ENCODE measurements around the gene PRR5L.

PRR5L gene

DNA sequence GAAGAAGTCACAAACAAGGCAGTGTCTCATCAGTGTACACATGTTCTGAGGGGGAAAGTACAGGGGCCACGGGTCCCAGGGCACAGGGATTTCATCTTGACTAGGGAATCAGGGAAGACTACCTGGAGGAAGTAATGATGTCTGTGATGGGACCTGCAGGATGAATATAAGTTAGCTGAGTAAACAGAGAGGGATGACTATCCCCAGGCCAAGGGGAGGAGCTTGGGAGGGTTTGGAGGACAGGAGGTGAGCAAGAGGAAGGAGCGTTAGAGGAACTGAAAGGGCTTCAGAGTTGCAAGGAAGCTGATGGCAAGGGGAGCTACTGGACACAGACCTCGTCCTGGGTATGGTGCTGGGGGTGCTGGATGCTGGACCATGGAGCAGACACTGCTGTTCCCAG is 157.6 kb downstream of the PRR5L start:
- no peak for ATAC-seq (ENCODE audit: low read depth)
- peaks cover 14% of the 10 kb centered on the region for H3K4me1 Mint-ChIP-seq
- no peaks in the 10 kb centered on the region for H3K27me3 Mint-ChIP-seq
- no peak overlapping the region for H3K4me3 Mint-ChIP-seq
- DNase-seq (ENCODE audit: low spot score in 2 of 2) = no peak
- no peaks in the 10 kb centered on the region for H3K9me3 Mint-ChIP-seq
- H3K27ac Mint-ChIP-seq = no peak overlapping the region
- H3K36me3 Mint-ChIP-seq = peaks cover 3% of the 10 kb centered on the region

DNA sequence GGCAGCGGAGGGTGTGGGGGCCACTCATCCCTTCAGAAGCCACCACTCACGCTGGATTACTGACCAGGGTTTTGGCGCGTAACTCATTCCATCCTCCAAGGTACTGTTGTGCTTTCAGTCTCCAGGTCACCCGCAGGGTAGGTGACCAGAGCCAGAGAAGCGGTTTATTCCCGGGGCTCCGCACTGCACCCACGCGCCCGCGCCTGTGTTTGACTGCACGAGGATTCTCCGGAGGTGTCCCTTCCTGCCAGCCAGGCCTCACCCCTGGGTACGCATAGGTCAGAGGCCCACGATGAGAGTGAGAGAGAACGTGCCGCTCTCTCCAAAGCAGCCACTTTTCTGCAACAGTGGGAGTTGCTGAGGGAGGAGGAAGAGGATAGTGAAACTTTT is 158.5 kb downstream of the PRR5L start:
- DNase-seq (ENCODE audit: low spot score in 2 of 2) = no peak
- no peaks in the 10 kb centered on the region for H3K9me3 Mint-ChIP-seq
- peaks cover 14% of the 10 kb centered on the region for H3K4me1 Mint-ChIP-seq
- ATAC-seq (ENCODE audit: low read depth) = no peak
- H3K4me3 Mint-ChIP-seq = no peak overlapping the region
- no peak overlapping the region for H3K27ac Mint-ChIP-seq
- H3K27me3 Mint-ChIP-seq = no peaks in the 10 kb centered on the region
- peaks cover 3% of the 10 kb centered on the region for H3K36me3 Mint-ChIP-seq

DNA sequence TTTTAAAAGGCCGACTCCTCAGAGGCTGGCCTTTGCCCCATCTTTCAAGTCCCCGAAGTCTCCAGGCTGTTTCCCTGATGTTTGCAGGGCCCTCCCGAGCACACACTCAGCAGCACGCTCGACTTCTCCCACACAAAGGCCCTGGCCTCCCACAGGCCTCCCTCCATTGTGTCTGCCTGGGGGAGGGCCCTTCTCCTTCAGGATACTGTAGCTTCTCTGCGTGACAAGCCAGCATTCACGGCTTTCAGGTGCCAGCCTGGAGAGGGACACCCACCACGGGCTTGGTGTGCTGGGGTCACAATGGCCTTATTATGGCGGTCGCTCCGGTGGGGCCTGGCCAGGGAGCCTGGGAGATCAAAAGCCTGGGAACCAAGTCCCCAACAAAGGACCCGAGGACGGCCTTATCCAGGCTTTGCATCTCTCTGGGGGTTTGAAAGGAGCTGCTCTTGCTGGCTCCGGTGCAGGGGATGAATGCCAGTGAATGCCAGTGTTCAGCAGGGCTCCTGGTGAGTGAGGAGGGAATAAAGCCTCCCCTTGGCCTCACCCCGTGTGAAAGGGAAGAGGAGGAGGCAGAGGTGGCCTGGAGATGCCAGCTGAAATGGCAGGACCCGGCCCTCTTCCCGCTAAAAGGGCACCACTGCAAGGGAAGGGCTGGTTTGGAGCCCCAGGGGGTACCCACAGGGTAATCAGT is 159.0 kb downstream of the PRR5L start:
- no peak for ATAC-seq (ENCODE audit: low read depth)
- no peaks in the 10 kb centered on the region for H3K9me3 Mint-ChIP-seq
- H3K4me1 Mint-ChIP-seq = peaks cover 9% of the 10 kb centered on the region
- no peaks in the 10 kb centered on the region for H3K36me3 Mint-ChIP-seq
- no peak overlapping the region for H3K27ac Mint-ChIP-seq
- no peak for DNase-seq (ENCODE audit: low spot score in 2 of 2)
- H3K4me3 Mint-ChIP-seq = no peak overlapping the region
- no peaks in the 10 kb centered on the region for H3K27me3 Mint-ChIP-seq

DNA sequence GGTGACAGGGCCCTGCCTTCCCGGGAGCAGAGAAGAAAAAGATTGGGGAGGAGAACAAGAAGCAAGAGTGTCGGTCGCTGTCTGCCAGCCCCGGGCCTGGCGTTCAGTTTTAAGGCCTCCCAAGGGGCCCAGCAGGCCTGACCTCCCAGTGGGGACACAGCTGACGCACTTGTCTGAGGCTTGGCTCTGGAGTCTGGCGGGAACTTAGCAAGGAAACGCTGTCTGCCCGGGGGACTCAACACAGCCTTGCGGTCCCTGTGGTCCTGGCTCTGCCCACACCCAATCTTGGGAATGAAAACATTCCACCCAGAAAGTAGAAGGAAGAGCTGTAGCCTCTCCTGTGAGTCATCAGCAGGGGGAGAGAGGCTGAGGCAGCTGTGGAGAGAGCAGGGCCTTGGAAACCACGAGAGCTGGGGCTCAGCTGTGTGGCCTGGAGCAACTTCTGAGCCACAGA is 159.6 kb downstream of the PRR5L start:
- DNase-seq (ENCODE audit: low spot score in 2 of 2) = no peak
- no peak overlapping the region for H3K4me3 Mint-ChIP-seq
- peaks cover 5% of the 10 kb centered on the region for H3K4me1 Mint-ChIP-seq
- no peaks in the 10 kb centered on the region for H3K36me3 Mint-ChIP-seq
- H3K27me3 Mint-ChIP-seq = no peaks in the 10 kb centered on the region
- no peak for ATAC-seq (ENCODE audit: low read depth)
- no peak overlapping the region for H3K27ac Mint-ChIP-seq
- H3K9me3 Mint-ChIP-seq = no peaks in the 10 kb centered on the region

DNA sequence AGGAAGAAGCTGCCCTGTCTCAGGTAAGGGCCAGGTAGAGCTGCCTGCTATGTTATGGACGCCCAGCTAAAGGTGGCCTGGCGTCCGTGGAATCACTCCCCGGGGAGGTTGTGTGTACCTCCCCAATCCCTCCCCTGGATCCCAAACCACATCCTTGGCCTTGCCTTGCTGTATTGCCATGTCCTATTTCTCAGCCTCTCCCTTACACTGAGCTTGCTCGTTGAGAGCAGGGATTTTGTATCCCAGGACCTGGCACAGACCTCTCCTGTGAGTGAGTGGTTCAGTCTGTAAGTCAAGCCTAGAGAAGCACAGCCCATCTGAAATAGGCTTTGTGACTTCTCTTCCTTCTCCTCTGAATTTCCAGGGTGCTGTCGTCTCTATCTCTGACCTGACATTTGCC is 160.1 kb downstream of the PRR5L start:
- ATAC-seq (ENCODE audit: low read depth) = no peak
- no peaks in the 10 kb centered on the region for H3K27me3 Mint-ChIP-seq
- no peak overlapping the region for H3K27ac Mint-ChIP-seq
- no peaks in the 10 kb centered on the region for H3K36me3 Mint-ChIP-seq
- no peak overlapping the region for H3K4me3 Mint-ChIP-seq
- H3K9me3 Mint-ChIP-seq = no peaks in the 10 kb centered on the region
- no peak for DNase-seq (ENCODE audit: low spot score in 2 of 2)
- peaks cover 5% of the 10 kb centered on the region for H3K4me1 Mint-ChIP-seq

DNA sequence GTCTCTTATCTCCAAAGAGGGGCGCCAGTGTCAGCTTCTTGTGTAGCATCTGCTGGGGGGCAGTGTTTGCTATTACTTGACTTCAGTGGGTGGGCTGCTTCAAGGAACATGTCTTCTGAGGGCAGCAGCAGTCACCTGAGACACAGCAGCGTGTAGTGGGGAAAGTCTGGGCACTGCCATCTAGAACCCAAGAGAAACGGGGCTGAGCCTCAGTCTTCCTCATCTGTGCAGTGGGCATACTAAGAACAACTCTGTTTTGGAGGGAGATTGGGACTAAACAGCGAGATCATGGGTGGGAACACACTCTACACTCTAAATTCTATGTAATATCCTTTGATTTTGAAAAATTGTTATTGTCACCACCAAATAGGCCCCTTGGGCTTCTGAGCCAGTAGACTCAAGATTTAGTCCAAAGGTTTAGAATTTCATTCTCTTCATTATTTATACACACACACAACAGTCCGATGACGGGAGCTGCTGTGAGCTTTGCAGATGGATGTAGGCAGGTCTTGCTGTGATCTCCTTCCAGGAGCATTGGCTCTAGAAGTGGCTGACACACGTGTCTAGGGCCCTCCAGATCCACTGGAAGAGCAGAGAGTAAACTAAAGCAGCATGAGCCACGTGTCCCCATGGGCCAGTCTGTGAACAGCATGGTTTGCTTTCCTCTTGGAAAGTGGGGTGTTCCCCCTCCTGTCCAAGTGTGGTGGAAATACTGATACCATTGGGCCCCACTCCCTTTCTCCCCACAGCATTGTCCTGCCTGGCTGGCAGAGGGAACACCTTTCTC is 162.2 kb downstream of the PRR5L start:
- no peak overlapping the region for H3K4me3 Mint-ChIP-seq
- no peak for ATAC-seq (ENCODE audit: low read depth)

DNA sequence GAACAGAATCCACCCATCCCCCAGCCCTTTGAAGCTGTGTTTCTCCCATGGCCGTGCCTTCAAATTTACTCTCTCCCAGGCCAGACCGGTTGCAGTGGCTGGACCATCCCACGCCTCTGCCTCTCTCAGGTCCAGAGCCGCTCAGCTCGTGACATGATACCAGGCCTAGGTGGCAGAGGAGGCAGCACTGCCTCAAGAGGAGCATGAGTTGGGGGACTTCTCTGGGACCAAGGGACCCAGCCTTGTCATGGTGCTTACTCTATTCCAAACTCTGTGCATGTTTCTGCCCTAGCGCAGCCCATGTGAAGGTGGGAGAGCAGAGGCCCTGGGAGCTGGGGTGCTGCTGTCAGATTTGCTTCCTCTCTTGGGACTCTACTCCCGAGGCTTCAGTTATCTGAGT is 163.0 kb downstream of the PRR5L start:
- ATAC-seq (ENCODE audit: low read depth) (no peak), DNase-seq (ENCODE audit: low spot score in 2 of 2) (no peak)
- no peak overlapping the region for H3K27ac Mint-ChIP-seq
- H3K36me3 Mint-ChIP-seq = no peaks in the 10 kb centered on the region
- no peaks in the 10 kb centered on the region for H3K4me1 Mint-ChIP-seq
- H3K9me3 Mint-ChIP-seq = no peaks in the 10 kb centered on the region
- no peaks in the 10 kb centered on the region for H3K27me3 Mint-ChIP-seq
- no peak overlapping the region for H3K4me3 Mint-ChIP-seq

More for the DNA sequence above, 162.2 kb downstream of the PRR5L start:
- Mint-ChIP-seq H3K27me3 (no peaks in the 10 kb centered on the region), H3K4me1 (peaks cover 5% of the 10 kb centered on the region), H3K27ac (no peak overlapping the region), H3K36me3 (no peaks in the 10 kb centered on the region), H3K9me3 (no peaks in the 10 kb centered on the region)
- no peak for DNase-seq (ENCODE audit: low spot score in 2 of 2)

DNA sequence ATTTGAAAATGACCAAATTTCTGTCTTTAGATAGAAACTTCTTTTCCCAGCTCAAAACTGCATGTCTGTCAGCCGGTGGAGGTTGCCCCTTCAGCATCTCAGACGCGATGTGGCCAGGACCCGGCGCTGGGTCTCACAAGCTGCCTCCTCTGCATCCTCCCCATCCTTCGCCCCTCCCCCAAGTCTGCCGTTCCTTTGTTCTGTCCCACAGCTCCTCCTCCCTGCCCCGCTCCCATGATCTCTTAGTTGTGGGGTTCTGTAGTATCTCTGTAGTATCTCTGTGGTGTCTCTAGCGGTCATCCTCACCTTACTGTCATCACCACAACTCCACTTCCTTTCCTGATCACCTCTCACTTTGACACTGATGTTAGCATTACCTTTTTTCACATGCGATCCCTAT is 164.1 kb downstream of the PRR5L start:
- H3K27me3 Mint-ChIP-seq = no peaks in the 10 kb centered on the region
- no peak for DNase-seq (ENCODE audit: low spot score in 2 of 2)

DNA sequence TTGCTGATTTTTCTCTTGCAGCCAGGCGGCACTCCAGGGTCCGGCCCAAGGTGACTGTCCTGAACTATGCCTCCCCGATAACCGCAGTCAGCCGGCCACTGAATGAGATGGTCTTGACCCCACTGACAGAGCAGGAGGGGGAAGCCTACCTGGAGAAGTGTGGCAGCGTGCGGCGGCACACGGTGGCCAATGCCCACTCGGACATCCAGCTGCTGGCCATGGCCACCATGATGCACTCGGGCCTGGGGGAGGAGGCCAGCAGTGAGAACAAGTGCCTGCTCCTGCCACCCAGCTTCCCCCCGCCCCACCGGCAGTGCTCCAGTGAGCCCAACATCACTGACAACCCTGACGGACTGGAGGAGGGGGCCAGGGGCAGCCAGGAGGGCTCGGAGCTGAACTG is 166.2 kb downstream of the PRR5L start:
- ATAC-seq (ENCODE audit: low read depth) (no peak), DNase-seq (ENCODE audit: low spot score in 2 of 2) (no peak)
- H3K4me3 Mint-ChIP-seq = no peak overlapping the region
- peaks cover 7% of the 10 kb centered on the region for H3K27me3 Mint-ChIP-seq
- H3K9me3 Mint-ChIP-seq = no peaks in the 10 kb centered on the region
- H3K36me3 Mint-ChIP-seq = peaks cover 1% of the 10 kb centered on the region
- H3K27ac Mint-ChIP-seq = no peak overlapping the region
- H3K4me1 Mint-ChIP-seq = no peaks in the 10 kb centered on the region

More for the DNA sequence above, 164.1 kb downstream of the PRR5L start:
- Mint-ChIP-seq H3K36me3 (no peaks in the 10 kb centered on the region), H3K4me1 (no peaks in the 10 kb centered on the region), H3K27ac (no peak overlapping the region), H3K9me3 (no peaks in the 10 kb centered on the region), H3K4me3 (no peak overlapping the region)
- no peak for ATAC-seq (ENCODE audit: low read depth)

DNA sequence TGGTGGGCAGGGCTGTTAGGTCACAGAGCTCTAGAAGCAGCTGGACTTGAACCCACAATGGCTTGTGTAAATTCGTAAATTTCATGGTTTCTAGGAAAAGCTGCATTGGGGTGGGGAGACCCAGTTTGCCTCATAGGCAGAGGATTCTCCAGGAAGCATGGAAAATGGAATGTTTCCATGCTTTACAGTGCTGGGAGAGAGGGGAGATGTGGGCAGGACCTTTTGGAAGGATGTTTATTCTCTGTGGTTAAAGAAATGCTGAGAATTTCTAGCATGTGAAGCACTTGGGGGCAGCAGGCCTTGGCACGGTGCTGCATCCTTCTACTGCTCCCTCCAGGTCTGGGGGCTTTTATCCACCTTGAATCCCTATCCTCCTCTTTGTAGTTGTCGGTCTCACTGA is 167.7 kb downstream of the PRR5L start:
- DNase-seq (ENCODE audit: low spot score in 2 of 2) (no peak), ATAC-seq (ENCODE audit: low read depth) (no peak)
- no peak overlapping the region for H3K4me3 Mint-ChIP-seq
- H3K27ac Mint-ChIP-seq = no peak overlapping the region
- peaks cover 3% of the 10 kb centered on the region for H3K36me3 Mint-ChIP-seq
- H3K27me3 Mint-ChIP-seq = peaks cover 8% of the 10 kb centered on the region
- no peaks in the 10 kb centered on the region for H3K9me3 Mint-ChIP-seq
- H3K4me1 Mint-ChIP-seq = no peaks in the 10 kb centered on the region

DNA sequence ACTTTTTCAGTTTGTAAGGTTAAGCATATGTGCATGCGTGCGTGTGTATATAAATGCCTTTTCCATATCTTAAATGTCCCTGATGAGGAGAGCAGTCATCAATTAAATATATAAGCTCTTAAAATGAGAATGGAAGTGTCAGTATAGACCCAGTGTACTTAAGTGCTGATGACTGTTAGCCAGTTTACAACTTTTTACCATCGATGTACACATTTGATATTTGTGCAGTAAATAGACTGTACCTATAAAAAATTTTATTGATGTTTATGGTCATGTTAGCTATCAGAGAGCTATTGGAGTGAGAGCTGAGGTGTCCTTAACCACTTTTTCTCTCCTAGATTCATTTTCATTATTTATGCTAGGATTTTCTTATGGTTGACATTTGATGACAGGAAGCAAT is 168.6 kb downstream of the PRR5L start:
- no peaks in the 10 kb centered on the region for H3K4me1 Mint-ChIP-seq
- H3K27ac Mint-ChIP-seq = no peak overlapping the region
- ATAC-seq (ENCODE audit: low read depth) (no peak), DNase-seq (ENCODE audit: low spot score in 2 of 2) (no peak)
- H3K9me3 Mint-ChIP-seq = no peaks in the 10 kb centered on the region
- H3K4me3 Mint-ChIP-seq = no peak overlapping the region
- H3K27me3 Mint-ChIP-seq = peaks cover 8% of the 10 kb centered on the region
- H3K36me3 Mint-ChIP-seq = peaks cover 3% of the 10 kb centered on the region

DNA sequence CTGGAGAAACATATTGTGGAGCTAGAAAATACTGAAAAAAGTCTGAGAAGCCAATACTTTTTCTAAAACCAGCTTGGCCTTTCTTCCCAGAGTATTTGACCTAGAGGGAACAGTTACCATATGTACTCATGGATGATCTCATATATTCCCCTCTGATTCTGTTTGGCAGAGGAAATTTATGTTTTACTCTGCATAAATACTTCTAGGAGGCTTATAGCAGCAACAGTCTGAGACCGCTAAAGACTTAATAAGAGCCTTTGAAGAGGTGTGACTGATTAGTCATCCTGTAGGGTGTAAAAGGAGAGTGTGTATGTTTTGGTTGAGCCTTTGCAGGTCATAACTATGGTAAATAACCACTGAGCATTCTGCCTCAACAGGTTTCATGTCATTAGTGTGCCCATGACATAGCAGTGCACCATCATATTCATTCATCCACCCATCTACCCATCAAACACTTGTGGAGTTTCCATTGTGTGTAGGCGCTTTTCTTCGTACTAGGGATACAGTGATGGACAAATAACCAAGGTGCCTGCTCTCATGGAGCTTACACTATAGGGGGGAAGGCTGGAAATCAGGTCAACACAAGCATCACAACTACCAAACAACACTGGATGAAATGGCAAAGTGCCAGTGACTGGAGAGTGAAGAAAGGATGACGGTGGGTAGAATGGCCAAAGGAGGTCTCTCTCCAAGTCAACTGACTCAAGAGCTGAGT is 169.5 kb downstream of the PRR5L start:
- H3K27me3 Mint-ChIP-seq = peaks cover 8% of the 10 kb centered on the region

DNA sequence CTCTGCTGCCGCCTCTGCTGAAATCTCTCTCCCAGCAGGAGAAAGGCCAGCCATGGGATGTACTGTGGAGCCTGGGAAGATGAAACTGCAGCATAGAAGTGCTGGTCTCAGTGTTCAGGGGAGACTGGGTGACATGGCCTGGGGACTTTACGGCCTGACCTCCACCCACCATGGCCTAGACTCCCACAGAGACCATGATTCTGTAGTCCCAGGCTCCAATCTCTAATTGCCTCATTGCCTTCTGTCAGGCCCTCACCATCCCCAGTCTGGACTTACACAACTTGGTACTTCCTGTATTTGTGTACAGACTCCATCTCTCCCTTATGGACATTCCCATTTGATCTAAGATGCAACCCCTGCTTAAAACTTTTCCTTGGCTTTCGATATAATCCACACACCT is 170.9 kb downstream of the PRR5L start:
- Mint-ChIP-seq H3K27ac (no peak overlapping the region), H3K36me3 (peaks cover 3% of the 10 kb centered on the region), H3K9me3 (no peaks in the 10 kb centered on the region), H3K27me3 (peaks cover 8% of the 10 kb centered on the region), H3K4me1 (no peaks in the 10 kb centered on the region), H3K4me3 (no peak overlapping the region)
- no peak for ATAC-seq (ENCODE audit: low read depth)
- no peak for DNase-seq (ENCODE audit: low spot score in 2 of 2)

More for the DNA sequence above, 169.5 kb downstream of the PRR5L start:
- Mint-ChIP-seq H3K36me3 (peaks cover 3% of the 10 kb centered on the region), H3K9me3 (no peaks in the 10 kb centered on the region), H3K4me3 (no peak overlapping the region), H3K27ac (no peak overlapping the region), H3K4me1 (no peaks in the 10 kb centered on the region)
- DNase-seq (ENCODE audit: low spot score in 2 of 2) (no peak), ATAC-seq (ENCODE audit: low read depth) (no peak)

DNA sequence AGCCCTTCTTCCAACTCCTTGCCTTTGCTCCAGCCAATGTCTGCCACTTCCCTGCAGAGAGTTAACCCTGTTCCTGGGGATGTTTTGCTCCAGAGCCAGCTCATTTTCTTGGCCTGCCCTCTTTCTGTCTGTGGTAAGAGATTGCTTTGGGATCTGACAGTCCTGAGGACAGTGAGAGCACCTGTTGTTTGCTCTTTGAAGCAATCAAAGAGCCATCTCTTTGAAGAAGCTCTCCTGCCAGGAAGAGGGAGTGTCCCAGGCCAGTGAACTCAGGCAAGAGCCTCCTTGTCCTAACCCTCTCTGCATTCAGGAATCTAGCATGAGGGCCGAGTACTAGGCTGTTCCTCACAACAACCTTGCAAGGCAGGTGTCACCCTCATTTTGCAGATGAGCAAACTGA is 171.8 kb downstream of the PRR5L start:
- Mint-ChIP-seq H3K27me3 (peaks cover 8% of the 10 kb centered on the region), H3K36me3 (peaks cover 3% of the 10 kb centered on the region), H3K4me1 (no peaks in the 10 kb centered on the region), H3K4me3 (no peak overlapping the region), H3K9me3 (no peaks in the 10 kb centered on the region), H3K27ac (no peak overlapping the region)
- no peak for DNase-seq (ENCODE audit: low spot score in 2 of 2)
- no peak for ATAC-seq (ENCODE audit: low read depth)
